Activated CD8-positive, alpha-beta memory T cell treated with anti-CD3 and anti-CD28 coated beads for 36 hours (primary cell): Measurements from ENCODE around the gene CUL4A. TPM values are rescaled to one million over a fixed set of nuclear protein-coding genes. Genes with fewer than 3 reads are reported as not detected.

Experiments
- CTCF ChIA-PET: fragments of 350-600 bp; sonication (Branson Sonifier 250); formaldehyde crosslinking; loops from one replicate; lab custom pipeline; 2021; ENCODE audit warnings: antibody characterized with exemption; lab: Charles Lee
- POLR2A ChIA-PET: fragments of 350-600 bp; sonication (Branson Sonifier 250); formaldehyde crosslinking; loops from one replicate; lab custom pipeline; 2021; ENCODE audit warnings: antibody characterized with exemption; lab: Charles Lee
- total RNA-seq, 2 experiments: library from RNA; stranded (reverse); gene quantifications; one replicate each; pipeline ENCODE4 v1.2.3, GENCODE V29; 2021

Gene CUL4A
- total RNA-seq, 2 experiments from 2014 or later: 89.8 to 90.0 TPM

DNA sequence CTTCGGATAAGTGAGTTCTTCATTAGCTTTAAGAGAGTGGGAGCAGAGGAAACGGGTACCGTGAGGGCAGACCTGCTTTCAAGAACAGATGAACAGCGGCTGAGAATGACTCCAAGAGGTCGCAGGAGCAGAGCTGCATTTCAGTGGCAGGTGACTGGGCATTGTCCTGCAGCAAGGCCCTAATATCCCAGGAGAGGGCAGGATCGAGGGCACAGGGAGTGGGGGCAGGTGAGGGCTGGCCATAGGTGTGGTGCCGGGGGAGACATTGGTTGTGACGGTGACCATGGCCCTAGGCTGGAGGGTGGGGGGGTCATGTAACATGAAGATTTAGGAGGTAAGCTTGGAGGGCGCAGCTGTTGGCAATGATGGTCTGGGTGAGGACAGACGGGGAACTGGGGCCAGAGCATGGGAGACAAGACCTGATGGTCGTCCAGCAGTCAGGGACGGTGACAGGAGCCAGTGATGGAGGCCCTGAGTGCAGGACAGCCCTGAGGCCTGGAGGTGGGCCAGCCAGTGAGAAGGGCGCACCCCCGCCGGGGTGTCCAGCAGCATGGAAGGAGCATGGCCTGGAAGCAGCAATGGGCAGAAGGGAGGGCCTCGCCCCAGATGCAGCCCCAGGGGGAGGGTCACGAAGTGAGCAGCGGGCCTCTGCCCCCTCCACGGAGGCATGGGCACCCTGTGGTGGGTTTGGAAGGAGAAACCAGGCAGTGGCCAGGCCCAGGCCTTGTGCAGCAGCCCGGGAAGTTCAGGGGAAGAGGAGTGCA, 58.4 kb downstream of the CUL4A start:
- ChIA-PET POLR2A (no interaction called here), CTCF (no interaction called here)

DNA sequence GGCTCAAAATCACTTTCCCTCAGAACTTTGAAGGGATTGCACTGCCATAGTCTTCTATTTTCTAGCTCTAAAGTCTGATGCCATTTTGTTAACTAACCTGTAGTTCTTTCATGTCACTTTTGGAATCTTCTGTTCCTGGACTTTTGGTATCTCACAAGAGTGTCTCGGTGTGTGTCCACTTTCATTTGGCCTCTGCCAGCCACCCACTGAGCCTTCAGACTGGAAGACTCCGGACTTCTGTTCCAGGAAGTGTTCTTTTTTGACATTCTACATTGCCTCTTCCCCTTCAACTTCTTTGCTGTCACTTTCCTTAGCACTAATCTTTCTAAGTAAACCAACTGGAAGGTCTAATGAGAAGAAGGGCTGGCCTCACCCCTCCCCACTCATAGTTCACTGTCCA, 62.6 kb downstream of the CUL4A start:
- CTCF ChIA-PET: no interaction called here
- POLR2A ChIA-PET: no interaction called here

- ChIA-PET POLR2A (no interaction called here), CTCF (no interaction called here)
Measured at GRCh38 chr13:113272701-113273181, 63.3 kb downstream of the CUL4A start.

GRCh38 chr13:113273321-113273720, 63.9 kb downstream of the CUL4A start:
- POLR2A ChIA-PET: no interaction called here
- CTCF ChIA-PET: no interaction called here

GRCh38 chr13:113273851-113274590, 64.6 kb downstream of the CUL4A start:
- POLR2A ChIA-PET: no interaction called here
- CTCF ChIA-PET: no interaction called here

GRCh38 chr13:113274721-113275120, 65.3 kb downstream of the CUL4A start:
- POLR2A ChIA-PET: no interaction called here
- CTCF ChIA-PET: no interaction called here

GRCh38 chr13:113275387-113275786, 66.0 kb downstream of the CUL4A start:
- POLR2A ChIA-PET: no interaction called here
- CTCF ChIA-PET: interaction anchor here (0.7 to 1.2 kb wide), 2 partner anchors 14 to 215 kb away, joined by 3 read pairs; partner anchors contain the start of gene DCUN1D2

- CTCF ChIA-PET: interaction anchor here (1.0 kb wide), 1 partner anchor 24 kb away, joined by 3 read pairs; no protein-coding TSS in a partner anchor
- POLR2A ChIA-PET: interaction anchor here (0.7 kb wide), 1 partner anchor 103 kb away, joined by 3 read pairs; no protein-coding TSS in a partner anchor
Measured at GRCh38 chr13:113280126-113280525, 70.7 kb downstream of the CUL4A start.

DNA sequence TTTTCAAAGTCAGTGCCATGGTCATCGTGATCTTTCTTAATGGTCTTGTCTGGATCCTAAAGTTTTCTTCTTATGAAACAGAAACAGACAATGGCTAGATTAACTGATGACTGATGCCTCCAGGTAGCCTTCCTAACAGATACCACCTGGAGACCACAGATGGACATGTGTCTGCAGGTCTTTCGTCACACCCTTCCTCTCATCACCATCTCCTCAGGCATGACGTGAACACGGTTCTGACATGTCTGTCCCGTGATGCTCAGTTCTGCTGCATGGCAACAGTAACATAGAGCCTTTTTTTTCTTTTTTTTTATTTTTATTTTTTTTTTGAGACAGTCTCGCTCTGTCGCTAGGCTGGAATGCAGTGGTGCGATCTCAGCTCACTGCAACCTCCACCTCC, 74.5 kb downstream of the CUL4A start:
- ChIA-PET CTCF (no interaction called here), POLR2A (no interaction called here)

DNA sequence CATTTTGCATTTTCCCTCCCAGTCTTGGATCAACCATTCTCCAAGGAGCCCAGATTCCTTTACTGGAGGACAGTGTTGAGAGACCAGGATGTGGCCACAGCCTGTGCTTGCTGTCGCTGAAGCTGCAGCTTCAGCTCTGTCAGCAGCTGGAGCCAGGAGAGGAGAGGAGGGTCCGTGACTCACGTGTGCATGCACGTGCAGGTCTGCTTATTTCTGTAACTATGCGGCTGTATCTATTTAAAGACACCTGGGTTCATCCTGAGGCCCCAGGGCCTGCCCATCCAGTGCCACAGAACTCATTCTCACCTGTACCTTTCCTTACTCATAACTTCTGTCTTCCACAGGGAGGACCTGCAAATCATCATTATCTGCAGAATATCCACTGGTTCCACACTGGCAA, 79.5 kb downstream of the CUL4A start:
- ChIA-PET CTCF (no interaction called here), POLR2A (no interaction called here)

DNA sequence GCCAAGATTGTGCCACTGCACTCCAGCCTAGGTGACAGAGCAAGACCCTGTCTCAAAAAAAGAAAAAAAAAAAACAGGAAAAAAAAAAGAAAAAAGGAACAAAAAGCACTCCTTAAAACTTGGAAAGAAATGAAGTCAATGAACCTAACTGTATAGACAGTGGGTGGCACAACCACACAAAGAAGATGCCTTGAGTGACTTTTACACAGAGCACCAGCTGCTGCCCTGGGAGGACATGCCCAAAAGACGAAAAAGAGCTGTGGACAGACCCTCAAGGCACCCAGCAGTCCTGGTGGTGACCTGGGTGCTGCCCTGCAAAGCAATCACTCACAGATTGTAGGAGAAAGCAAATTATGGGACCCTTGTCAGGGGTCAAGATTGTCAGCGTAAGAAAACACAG, 81.7 kb downstream of the CUL4A start:
- POLR2A ChIA-PET: interaction anchor here (0.6 kb wide), 1 partner anchor 17 kb away, joined by 4 read pairs; no protein-coding TSS in a partner anchor
- CTCF ChIA-PET: no interaction called here

DNA sequence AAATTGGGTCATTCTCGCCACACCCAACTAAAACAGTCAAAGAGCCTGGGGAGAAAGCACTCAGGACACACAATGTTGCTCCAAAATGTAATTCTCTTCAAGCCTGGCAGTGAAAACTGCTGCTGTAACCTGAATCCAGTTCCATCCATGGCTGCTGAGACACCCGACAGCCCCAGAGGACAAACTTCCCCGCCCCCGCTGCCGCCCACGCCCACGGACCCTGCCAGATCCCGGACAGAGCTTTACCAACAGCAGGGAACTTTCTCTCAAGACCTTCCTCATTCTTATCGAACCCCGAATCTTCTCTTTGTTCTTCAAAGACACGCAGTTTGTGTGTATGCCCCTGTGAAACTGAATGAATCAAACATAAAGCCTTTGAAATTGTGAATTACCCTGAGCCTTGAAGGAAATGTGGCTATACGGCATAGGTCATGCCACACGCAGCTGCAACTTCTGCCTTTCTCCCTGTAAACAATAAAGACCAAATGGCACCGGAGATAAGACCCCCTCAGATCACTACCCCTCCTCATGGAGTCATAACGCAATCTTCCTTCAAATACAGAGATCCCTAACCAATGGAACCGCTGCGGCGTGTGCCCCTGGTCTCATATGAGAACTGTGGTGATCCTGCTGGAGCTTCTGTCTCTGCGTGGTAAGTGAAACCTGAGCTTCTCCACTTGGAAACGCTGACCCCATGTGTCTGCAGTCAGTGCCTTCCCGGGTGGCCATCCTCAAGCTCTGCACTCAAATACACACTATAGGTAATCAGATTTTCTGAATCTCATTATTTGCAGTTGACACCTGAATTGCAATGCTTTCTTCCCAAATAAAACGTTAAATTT, 82.8 kb downstream of the CUL4A start:
- CTCF ChIA-PET: no interaction called here
- POLR2A ChIA-PET: no interaction called here

DNA sequence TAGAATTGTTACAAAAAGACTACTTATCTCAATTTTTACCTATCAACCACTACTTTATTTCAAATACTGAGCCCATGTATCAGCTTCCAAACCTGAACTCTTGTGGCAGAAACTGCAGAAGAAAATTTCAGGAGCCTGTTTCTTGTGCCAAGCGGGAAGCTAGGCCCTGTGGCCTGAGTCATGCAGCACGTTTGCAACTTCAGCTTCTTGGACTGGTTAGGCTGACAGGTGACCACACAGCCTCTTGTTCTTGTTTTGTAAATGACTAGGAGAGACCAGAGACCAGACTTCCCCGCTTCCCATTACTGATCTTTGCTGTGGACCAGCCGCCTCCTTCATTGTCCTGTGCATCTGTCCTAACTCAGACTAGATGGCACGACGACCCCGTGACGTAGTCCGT, 84.3 kb downstream of the CUL4A start:
- POLR2A ChIA-PET: no interaction called here

GRCh38 chr13:113295776-113296175, 86.4 kb downstream of the CUL4A start:
- ChIA-PET CTCF (no interaction called here), POLR2A (no interaction called here)

More for the DNA sequence above, 84.3 kb downstream of the CUL4A start:
- CTCF ChIA-PET: no interaction called here

DNA sequence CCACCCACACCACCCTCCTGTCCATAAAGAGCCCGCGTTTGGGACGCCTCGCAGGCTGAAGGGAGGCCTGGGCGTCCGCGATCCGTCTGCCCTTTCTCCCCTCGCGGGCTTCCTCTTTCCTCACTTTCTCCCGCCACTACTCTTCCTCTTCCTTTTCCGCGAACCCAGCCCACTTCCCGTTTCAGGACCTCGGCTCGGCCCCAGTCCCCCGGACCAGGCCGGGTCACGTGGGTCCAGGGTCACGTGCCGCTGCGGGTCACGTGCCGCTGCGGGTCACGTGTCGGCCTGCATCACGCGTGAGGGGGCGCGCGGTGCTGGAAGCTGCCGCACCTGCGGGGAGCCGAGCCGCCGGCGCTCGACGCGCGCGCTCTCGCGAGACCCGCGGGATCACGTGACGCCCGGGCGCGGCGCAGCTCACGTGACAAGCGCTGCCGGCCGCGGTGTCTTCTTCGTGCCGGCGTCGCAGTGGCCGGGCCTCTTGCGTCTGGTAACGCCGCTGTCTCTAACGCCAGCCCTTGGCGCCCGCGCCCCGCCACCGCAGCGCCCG, 87.5 kb downstream of the CUL4A start, which contains the start of gene LAMP1:
LAMP1 (plus strand) TSS at position 417 of the 547 bp plus-strand sequence. CDS start 196 bp downstream, outside the sequence.
- POLR2A ChIA-PET: interaction anchor here (0.6 to 2.0 kb wide), 2 partner anchors 42 to 88 kb away, joined by 3 to 11 read pairs; partner anchors contain the start of genes CUL4A and PCID2
- CTCF ChIA-PET: no interaction called here

- ChIA-PET CTCF (no interaction called here), POLR2A (interaction anchor here (2.0 kb wide), 1 partner anchor 88 kb away, joined by 11 read pairs; the partner anchor contains the start of genes CUL4A and PCID2)
Measured at GRCh38 chr13:113297370-113298042, 88.1 kb downstream of the CUL4A start.

- ChIA-PET POLR2A (interaction anchor here (2.0 kb wide), 1 partner anchor 89 kb away, joined by 11 read pairs; the partner anchor contains the start of genes CUL4A and PCID2), CTCF (no interaction called here)
Measured at GRCh38 chr13:113298043-113298945, 88.9 kb downstream of the CUL4A start.
